ENCODE measurements around the gene HSPBAP1. TPM values are rescaled to one million over a fixed set of nuclear protein-coding genes. Genes with fewer than 3 reads are reported as not detected.

The HSPBAP1 gene
- total RNA-seq, 1 donor from 2014 or later: 20.6 TPM

Other genes with a start within 250 kb of the HSPBAP1 start
- gene PARP9, start 229.5 kb downstream of the HSPBAP1 start, total RNA-seq: 45.9 and 50.8 TPM in 2 replicates
- 73.8 and 76.5 TPM in 2 replicates for gene DTX3L, start 229.5 kb downstream of the HSPBAP1 start, total RNA-seq
- 162 and 213 TPM in 2 replicates for gene PARP15, start 216.2 kb downstream of the HSPBAP1 start, total RNA-seq
- gene PARP14, start 113.0 kb downstream of the HSPBAP1 start, total RNA-seq: 186 and 221 TPM in 2 replicates
- 3.0 and 3.2 TPM in 2 replicates for gene SLC49A4, start 1.2 kb upstream of the HSPBAP1 start, total RNA-seq
- 1.0 and 1.6 TPM in 2 replicates for gene SEMA5B, start 233.9 kb upstream of the HSPBAP1 start, total RNA-seq

Measured in activated B cell treated with CpG ODN at 0.5 μM for 24 hours (primary cell).